T-helper 9 cell (primary cell): ENCODE data around the gene LRRC26.
A peak's percentile ranks its signal among the peaks of the same experiment; 100 is the strongest.

Experiments used
- DNase-seq: peaks from one replicate; pipeline ENCODE4 v3.0.0-alpha.2; 2020
- total RNA-seq, 2 donors: gene quantifications; one replicate each; lab custom pipeline; 2026; lab: John Stamatoyannopoulos, UW

Gene LRRC26, protein sequence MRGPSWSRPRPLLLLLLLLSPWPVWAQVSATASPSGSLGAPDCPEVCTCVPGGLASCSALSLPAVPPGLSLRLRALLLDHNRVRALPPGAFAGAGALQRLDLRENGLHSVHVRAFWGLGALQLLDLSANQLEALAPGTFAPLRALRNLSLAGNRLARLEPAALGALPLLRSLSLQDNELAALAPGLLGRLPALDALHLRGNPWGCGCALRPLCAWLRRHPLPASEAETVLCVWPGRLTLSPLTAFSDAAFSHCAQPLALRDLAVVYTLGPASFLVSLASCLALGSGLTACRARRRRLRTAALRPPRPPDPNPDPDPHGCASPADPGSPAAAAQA
- 0 reads per million in 2 donors for total RNA-seq

DNA sequence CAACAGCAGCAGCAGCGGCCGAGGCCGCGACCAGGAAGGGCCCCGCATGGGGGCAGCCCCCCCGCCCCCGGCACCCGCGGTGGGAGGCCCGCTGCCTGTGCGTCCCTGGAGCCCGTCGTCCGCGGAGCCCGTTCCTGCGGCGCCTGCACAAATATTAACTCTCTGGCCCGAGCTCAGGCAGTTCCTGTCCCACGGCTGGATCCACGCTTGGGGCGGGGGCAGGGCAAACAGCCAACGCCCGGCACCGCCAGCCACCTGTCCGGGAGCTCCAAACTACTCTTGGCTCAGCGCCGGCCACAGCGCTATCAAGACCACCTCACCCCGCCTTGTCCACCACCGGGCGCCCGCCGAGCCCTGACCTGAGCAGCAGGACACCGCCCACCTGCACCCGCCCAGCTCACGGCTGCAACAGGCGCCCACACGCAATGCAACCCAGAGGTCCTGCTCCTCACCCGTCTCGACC lies at the start of gene LRRC26:
Gene LRRC26, minus strand, starts transcription at position 156 of the 463 bp plus-strand sequence. Its CDS starts 108 bp downstream, at position 48.
- no peak for DNase-seq

DNA sequence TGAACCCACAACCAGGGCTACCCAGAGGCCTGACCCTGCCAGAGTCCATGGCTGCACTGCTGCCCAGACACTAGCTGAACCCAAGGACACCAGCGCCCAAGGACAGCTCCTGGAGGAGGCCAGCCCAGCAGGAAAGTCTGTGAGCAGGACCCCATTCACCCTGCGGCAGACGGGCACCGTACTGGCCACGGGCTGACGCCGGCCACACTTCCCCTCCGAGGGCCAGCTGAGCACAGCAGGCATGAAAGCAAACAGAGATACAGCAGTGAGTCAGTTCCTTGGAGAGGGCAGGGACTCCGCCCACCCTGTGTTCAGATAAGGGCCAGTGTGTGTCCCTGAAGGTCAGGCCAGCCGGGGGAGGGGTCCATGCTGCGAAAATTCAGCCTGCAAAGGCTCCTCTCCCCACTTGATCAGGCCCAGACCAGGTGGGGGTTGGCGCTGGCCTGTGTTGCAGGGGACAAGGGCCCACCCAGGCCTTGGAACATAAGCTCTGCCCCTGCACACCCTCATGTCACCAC lies 49.0 kb upstream of the LRRC26 start:
- DNase-seq, result no peak

DNA sequence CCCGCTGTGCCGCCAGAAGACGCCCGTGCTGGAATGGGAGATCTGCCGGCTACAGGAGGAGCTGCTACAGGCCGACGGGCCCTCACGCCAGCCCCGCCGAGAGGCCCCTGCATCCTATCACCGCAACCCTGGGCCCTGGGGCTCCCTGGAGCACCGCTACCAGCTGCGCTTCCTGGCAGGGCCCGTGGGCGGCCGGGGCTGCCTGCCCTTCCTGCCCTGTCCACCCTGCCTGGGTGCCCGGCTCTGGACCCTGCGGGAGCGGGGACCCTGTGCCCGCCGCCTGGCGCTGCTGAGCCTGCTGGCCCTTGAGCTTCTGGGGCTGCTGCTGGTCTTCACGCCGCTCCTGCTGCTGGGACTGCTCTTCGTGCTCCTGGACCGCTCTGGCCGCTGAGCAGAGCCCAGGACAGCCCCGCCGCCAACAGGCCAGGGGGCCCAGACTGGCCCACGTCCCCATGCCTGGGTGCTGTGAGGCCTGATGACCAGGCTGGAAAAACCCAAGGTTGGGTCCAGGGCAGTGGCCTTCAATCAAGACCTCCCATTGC lies 48.4 kb upstream of the LRRC26 start:
- DNase-seq, result no peak

DNA sequence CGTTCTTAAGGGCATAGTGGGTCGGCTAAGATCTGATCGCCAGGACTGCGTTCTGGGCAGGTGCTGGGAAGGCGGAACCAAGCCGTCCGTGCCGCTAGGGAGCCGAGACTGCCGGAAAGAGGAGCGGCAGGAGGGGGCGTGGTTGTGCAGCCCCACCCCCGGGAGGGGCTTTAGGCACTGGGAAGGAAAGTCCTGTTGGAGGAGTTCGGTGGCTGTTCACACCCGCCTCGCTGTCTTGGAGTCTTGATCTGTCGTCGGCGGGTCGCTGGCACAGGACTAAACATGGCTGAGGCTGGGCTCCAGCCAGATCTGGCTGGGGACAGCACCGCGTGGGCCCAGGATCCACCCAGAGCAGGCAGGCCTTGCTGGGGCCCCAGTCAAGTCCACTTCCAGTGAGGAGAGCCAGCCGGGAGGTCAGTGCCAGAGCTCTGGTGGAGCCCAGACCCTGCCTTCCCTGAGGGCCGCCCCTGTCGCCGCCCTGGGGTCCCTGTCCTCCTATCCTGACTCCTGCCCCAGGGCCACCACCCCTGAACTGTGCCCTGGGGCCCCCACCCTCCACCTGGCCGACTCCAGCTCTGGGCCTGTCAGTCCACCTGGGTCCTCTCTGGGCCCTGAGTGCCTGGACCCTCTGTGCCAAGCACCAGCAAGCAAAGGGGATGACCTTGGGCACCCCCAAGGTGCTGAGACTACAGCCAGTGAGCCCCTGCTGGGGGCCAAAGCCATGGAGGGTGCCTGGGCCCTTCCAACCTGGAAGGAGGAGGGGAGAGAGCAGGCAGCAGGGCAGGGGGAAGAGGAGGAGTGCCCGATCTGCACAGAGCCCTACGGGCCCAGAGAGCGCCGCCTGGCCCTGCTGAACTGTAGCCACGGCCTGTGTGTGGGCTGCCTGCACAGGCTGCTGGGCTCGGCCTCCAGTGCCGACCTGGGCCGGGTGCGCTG lies 47.7 kb upstream of the LRRC26 start:
- no peak for DNase-seq

DNA sequence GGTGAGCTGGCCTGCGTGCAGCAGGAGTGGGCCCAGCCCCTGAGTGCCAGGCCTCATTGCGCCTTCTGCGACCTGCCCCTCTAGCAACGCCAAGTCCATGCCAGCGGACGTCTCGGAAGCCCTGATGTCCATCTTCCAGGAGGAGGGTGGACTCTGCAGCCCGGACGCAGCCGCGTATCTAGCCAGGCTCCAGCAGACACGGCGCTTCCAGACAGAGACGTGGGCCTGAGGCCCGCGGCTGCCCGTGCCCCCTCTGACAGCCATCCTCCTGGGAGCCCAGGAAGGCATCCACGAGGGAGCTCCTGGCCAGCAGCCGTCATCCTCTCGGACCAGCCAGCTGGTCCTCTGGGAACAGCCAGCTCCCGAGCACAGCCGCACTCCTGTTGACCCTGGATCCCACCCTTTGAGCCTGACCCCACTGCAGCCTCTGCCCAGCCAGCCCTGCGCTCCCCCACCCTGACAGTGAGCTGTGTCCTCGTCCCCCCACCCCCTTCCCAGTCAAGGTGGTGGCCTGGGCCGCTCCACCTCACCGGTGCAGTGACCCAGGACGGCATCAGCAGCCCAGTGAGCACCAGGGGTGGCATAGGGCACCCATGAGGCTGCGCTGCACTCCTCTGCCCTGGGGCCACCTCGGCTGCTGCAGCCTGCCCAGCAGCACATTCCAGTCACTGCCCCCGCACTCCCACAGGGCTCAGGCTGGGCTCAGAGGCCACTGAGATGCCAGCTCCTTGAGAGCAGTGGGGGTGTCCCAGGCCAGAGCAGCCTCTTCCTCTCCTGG lies 46.5 kb upstream of the LRRC26 start:
- DNase-seq, result no peak

DNA sequence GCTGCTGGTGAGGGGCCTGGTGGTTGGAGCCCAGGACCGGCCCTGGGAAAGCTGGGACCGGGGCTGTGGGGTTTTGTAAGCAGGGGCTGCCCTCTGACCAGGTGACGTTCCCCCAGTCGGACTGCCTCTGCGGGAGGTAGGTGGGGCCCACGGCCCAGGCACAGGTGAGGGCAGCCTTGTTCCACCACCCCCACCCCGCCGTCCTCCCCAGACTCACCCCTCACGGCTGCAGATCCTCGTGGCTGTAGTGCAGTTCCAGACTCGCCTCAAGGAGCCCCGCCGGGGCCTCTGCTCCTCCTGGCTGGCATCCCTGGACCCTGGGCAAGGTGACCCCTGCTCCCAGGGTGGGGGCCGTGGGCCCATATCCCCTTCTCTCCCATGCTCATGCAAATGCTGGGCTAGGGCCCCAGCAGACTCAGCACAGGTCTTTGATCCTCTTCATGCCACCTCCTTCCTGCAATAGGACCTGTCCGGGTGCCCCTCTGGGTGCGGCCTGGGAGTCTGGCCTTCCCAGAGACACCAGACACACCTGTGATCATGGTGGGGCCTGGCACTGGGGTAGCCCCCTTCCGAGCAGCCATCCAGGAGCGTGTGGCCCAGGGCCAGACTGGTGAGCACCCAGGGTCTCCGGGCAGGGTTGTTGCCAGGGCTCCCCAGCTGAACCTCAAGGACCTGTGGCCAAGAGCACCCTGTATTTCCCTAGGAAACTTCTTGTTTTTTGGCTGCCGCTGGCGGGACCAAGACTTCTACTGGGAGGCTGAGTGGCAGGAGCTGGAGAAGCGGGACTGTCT lies 45.5 kb upstream of the LRRC26 start:
- DNase-seq, result no peak

DNA sequence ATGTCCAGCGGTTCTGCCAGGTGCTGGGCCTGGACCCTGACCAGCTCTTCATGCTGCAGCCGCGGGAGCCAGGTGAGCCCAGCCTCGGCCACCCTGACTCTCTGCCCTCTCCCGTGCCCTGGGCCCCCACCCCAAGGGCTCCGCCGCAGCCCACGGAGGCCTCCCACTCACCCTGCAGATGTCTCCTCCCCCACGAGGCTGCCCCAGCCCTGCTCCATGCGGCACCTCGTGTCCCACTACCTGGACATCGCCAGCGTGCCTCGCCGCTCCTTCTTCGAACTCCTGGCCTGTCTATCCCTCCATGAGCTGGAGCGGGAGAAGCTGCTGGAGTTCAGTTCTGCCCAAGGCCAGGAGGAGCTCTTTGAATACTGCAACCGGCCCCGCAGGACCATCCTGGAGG lies 44.8 kb upstream of the LRRC26 start:
- no peak for DNase-seq

DNA sequence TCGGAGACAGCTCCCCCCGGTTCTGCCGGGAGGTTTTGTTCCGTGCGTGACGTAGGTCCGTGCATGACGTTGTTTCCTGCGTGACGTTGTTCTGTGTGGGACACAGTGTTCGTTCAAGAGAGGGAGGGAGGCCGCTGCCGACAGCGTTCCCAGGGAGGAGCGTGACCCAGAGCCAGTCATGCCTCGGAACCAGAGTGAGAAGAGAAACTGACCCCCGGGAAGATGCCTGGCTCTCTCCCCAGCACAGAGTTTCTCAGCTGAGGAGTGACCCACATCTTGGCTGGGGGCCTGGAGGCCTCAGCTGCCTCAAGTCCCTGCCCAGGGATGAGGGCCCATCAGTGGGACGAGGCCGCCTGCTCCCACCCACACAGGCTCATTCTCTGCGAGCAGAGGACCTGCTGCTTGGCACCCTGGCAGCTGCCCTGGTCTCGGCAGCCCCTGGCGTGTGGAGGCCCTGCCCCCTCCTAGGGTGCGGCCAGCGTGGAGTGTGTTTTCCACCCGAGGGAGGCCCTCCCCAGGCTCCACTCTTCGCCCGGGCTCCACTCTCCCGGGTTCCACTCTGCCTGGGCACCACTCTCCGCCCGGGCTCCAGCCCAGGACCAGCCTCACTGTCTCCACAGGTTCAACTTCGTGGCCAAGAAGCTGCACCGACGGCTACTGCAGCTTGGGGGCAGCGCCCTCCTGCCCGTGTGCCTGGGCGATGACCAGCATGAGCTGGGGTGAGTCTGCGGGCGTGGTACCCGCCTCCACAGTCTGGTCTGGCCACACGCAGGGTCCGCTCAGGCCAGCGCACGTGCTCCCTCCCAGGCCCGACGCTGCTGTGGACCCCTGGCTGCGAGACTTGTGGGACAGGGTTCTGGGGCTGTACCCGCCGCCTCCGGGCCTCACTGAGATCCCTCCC lies 43.6 kb upstream of the LRRC26 start:
- DNase-seq, result no peak

DNA sequence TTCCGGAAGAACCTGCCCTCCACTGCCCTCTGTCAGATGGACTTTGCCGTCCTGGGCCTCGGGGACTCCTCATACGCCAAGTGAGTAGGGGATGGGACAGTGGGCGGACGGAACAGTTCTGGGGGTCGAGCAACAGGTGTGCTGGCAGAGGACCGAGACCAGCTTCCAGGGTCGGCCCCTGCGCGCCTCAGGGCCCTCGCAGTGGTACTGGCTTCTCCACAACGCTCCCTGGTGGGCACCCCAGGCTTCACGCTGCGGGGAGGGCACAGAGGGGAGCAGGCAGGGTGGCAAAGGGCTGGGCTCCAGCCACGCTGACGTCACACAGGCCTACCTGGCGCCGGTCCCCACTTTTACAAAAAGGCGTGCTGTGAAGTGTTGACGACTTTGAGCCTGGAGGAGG lies 42.7 kb upstream of the LRRC26 start:
- DNase-seq, result no peak

DNA sequence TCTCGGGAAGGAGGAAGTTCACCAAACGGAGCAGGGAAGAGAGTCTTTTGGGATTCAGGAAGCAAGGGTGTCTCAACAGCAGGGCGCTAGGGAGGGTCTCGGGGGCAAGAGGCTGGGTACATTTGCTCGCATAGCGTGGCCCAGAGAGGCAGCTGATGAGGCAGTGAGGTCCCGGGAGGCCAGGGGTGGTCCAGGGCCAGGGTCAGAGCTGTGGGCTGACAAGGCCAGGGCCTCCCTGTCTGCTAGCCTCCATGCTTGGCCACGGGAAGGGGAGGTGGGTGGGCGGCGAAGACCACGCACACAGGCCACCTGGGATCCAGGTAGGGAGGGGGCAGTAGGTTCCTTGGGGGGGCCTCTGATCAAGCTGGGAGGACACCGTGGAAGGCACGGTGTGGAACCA lies 41.7 kb upstream of the LRRC26 start:
- DNase-seq, result no peak

DNA sequence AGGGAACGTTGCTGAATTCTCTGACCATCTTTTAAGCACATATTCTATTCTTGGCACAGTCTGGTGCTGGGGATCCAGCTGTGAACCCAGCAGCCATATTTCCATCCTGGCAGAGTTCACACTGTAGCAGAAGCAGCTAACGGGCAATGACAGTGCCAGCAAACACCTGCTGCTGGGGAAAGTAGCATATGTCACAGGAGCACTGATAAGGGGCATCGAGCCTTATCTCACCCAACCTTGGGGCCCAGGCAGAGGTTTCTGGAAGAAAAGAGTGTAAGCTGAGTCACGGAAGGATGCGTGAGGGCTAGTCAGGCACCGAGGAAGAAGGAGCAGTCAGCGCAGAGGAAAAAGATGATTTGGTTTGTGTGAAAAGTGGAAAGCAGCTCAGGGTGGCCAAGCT lies 36.8 kb upstream of the LRRC26 start:
- no peak for DNase-seq

DNA sequence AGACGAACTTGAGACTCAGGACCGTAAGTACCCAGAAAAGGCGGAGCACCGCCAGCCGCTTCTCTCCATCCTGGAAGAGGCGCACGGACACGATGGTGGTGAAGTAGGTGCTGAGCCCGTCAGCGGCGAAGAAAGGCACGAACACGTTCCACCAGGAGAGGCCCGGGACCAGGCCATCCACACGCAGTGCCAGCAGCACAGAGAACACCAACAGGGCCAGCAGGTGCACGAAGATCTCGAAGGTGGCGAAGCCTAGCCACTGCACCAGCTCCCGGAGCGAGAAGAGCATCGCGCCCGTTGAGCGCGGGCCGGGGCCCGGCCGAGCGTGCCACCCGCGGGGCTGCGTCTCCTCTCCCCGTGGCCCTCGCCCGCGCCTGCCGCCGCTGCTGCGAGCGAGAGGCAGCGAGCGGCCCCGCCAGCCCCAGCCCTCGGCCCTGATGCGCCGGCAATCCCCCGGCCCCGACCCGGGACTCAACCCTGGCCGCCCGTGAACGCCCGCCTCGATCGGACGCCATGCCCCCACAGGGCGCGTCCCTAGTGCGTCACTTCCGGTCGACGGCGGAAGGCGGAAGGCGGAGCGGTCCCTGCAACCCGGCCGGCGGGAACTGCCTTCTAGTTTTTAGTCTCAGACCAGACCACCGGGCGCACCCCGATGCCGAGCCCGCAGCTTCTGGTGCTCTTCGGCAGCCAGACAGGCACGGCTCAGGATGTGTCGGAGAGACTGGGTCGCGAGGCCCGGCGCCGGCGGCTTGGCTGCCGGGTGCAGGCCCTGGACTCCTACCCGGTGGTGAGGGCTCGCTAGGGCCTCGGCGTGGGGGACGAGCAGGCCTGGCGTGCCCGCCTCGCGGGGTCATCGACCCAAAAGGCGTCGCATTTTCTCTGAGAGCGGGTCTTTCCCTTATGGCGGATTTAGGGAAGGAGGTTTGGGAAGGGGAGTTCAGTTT lies 35.5 kb upstream of the LRRC26 start, which contains the start of the genes NDOR1 and TMEM203:
Gene NDOR1, plus strand, starts transcription at position 575 of the 944 bp plus-strand sequence. Its CDS starts 78 bp downstream, at position 653.
Gene TMEM203, minus strand, starts transcription at position 523 of the 944 bp plus-strand sequence. Its CDS starts 234 bp downstream, at position 289.
- DNase-seq, result peak; percentile 96

DNA sequence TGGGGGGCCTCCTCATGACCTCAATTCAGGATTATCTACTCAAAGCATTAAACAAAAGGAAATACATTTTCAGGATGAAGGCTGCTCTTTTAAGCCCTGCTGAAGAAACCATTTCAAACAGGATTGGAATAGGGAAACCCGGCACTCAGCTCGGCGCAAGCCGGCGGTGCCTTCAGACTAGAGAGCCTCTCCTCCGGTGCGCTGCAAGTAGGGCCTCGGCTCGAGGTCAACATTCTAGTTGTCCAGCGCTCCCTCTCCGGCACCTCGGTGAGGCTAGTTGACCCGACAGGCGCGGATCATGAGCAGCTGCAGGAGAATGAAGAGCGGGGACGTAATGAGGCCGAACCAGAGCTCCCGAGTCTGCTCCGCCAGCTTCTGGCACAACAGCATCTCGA lies 34.9 kb upstream of the LRRC26 start:
- no peak for DNase-seq

DNA sequence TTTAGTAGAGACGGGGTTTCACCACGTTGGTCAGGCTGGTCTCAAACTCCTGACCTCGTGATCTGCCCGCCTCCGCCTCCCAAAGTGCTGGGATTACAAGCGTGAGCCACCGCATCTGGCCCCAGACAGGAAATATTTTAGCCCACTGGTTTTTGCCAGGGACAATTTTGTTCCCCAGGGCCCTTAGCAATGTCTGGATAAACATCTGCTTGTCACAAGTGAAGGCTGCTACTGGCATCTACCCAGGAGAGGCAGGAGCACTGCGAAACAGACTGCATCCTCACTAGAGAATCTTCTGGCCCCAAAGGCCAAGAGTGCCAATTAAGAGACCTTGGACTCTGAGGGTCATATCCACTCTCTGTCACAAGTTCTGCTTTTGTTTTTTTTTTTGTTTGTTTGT lies 33.1 kb upstream of the LRRC26 start:
- no peak for DNase-seq

DNA sequence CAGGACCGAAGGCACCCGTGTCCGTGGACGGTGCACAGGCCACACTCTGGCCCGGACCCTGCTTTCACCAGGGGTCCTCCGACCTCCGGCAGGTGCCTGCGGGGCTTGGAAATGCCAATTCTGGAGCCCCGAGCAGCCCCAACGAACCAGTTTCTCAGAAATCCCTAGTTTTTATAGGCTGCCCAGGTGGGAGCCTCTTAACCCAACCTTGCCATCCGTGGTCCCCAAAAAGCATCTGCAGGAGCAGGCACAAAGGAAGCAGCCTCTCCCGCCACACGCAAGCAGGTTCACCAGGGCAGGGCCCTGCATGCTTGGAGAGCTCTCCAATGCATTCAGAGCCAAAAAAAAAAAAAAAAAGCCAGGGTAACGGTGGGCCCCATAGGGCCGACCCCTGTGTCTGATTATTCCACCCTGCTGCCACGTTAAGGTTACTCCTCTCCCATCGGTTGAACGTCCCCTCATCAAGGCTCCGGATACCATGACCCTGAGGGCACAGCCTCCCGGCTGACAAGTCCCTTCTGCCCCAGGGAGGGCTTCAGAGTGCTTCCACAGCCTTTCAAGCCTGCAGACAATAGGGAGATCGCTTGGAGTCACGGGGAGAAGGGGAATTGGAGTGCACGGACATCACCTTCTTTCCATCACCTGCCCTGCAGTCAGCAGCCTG lies 31.5 kb upstream of the LRRC26 start:
- DNase-seq, result no peak

DNA sequence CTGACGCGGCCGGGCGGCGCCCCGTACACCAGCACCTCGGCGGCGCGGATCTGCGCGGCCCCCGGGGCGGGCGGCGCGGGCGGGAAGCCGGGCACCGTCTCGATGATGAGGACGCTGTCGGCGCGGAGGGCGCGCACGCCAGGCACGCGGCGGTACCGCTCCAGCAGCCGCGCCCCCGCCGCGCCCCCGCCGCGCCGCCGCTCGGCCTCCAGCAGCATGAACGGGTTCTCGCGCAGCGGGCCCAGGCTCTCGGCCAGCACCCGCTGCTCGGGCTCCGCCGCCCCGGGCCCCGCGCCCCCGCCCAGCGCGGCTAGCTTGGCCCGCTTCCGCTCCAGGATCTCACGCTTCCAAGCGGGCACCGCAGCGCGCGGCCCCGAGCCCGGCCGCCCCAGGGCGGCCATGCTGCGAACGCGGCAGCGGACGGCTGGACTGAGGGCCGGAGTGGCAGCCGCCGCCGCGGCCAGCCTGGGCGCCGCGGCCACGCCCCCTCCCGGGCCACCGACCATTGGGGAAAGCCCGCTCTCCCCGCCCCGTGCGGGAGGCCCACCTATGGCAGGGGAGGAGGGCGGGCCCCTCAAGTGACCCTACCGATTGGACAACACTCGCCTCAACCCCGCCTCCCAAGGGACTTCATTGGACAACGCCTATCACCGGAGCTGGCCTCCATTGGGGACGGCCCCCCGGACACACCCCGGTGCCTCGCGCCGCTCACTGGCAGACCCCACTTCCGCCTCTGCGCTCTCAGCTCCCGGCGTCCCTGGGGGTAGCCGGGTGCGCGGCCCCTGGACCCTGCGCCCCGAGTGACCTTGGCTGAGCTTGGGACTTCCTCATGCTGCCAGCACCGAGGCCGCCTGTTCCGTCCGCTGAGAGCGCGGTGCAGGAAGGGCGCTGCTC lies 30.7 kb upstream of the LRRC26 start, which contains the start of gene TPRN:
Gene TPRN, minus strand, starts transcription at position 431 of the 894 bp plus-strand sequence. Its CDS starts 30 bp downstream, at position 401.
- peak; percentile 96 for DNase-seq
